IMR-90 (cell line): Measurements from ENCODE around the gene SMIM43. TPM values are rescaled to one million over a fixed set of nuclear protein-coding genes. Genes with fewer than 3 reads are reported as not detected.

Source experiments
- ATAC-seq: fragments of 200-7000 bp; cut with Tn5 transposase; 2 replicates; pipeline ENCODE4 v1.9.1; 2020; ENCODE audit warnings: low read depth, mild to moderate bottlenecking, moderate library complexity
- BruUV-seq: library from RNA; stranded (reverse); fragments of 400-500 nt; replicated peaks from 2 replicates; lab custom pipeline; 2021; lab: Mats Ljungman, UMichigan
- CTCF ChIA-PET: fragments of 300-600 bp; formaldehyde crosslinking; extraction: SDS; loops from one replicate; lab custom pipeline; 2021; ENCODE audit warnings: antibody characterized with exemption; lab: Yijun Ruan, JAX
- POLR2A ChIA-PET: fragments of 300-600 bp; sonication (Branson Sonifier 250); formaldehyde crosslinking; loops from one replicate; lab custom pipeline; 2022; ENCODE audit warnings: antibody characterized with exemption; ENCODE audit not compliant: unreplicated experiment; lab: Charles Lee
- DNase-seq: peaks from one replicate; pipeline ENCODE4 v3.0.0; 2013
- H2AFZ ChIP-seq: replicated peaks from 2 replicates; pipeline ENCODE3; 2013; ENCODE audit warnings: low read length, mild to moderate bottlenecking; ENCODE audit not compliant: poor library complexity
- H2AK5ac ChIP-seq: 2 replicates; pipeline ENCODE4 v1.6.1; 2013; ENCODE audit warnings: low read depth, low read length, inconsistent platforms
- H2AK9ac ChIP-seq: replicated peaks from 2 replicates; pipeline ENCODE3; 2013; ENCODE audit warnings: mild to moderate bottlenecking, low read depth, low read length, moderate library complexity; ENCODE audit not compliant: poor library complexity
- H2BK120ac ChIP-seq: 2 replicates; pipeline ENCODE4 v1.6.1; 2013; ENCODE audit warnings: low read depth, low read length, inconsistent platforms
- H2BK15ac ChIP-seq: 3 replicates; pipeline ENCODE4 v1.6.1; 2013; ENCODE audit warnings: low read depth, low read length, inconsistent platforms
- H2BK20ac ChIP-seq: 2 replicates; pipeline ENCODE4 v1.6.1; 2013; ENCODE audit warnings: low read depth, mild to moderate bottlenecking, inconsistent platforms, low read length, moderate library complexity
- H2BK5ac ChIP-seq: 2 replicates; pipeline ENCODE4 v1.6.1; 2013; ENCODE audit warnings: mild to moderate bottlenecking, low read depth, low read length, inconsistent platforms; ENCODE audit not compliant: poor library complexity, severe bottlenecking
- H3K14ac ChIP-seq: replicated peaks from 2 replicates; pipeline ENCODE4 v1.6.1; 2013; ENCODE audit warnings: low read depth, low read length, inconsistent platforms
- H3K18ac ChIP-seq: 2 replicates; pipeline ENCODE4 v1.6.1; 2013; ENCODE audit warnings: low read depth, low read length, control low read depth
- H3K23ac ChIP-seq: 2 replicates; pipeline ENCODE4 v1.6.1; 2013; ENCODE audit warnings: low read depth, low read length, inconsistent platforms
- H3K27ac ChIP-seq: 2 replicates; pipeline ENCODE4 v1.5.1; 2013; ENCODE audit warnings: mild to moderate bottlenecking, control low read depth, low read length; ENCODE audit not compliant: insufficient read depth
- H3K27me3 ChIP-seq: 2 replicates; pipeline ENCODE4 v1.6.1; 2013; ENCODE audit warnings: low read length; ENCODE audit not compliant: control insufficient read depth, insufficient read depth
- H3K36me3 ChIP-seq: 2 replicates; pipeline ENCODE4 v1.6.1; 2013; ENCODE audit warnings: low read length, mixed read lengths; ENCODE audit not compliant: control insufficient read depth, insufficient read depth
- H3K4ac ChIP-seq: 2 replicates; pipeline ENCODE4 v1.6.1; 2013; ENCODE audit warnings: low read depth, low read length, inconsistent platforms
- H3K4me1 ChIP-seq: 2 replicates; pipeline ENCODE4 v1.6.1; 2013; ENCODE audit warnings: low read length, mixed read lengths; ENCODE audit not compliant: control insufficient read depth, insufficient read depth
- H3K4me2 ChIP-seq: 2 replicates; pipeline ENCODE4 v1.6.1; 2013; ENCODE audit warnings: low read depth, mild to moderate bottlenecking, control low read depth, low read length, moderate library complexity
- H3K4me3 ChIP-seq: 2 replicates; pipeline ENCODE4 v1.5.1; 2013; ENCODE audit warnings: low read depth, mild to moderate bottlenecking, control low read depth, low read length, moderate library complexity; ENCODE audit not compliant: insufficient read depth
- H3K56ac ChIP-seq: 2 replicates; pipeline ENCODE4 v1.6.1; 2013; ENCODE audit warnings: low read length, inconsistent platforms; ENCODE audit not compliant: insufficient read depth; ENCODE audit errors: extremely low read depth
- H3K79me1 ChIP-seq, 2 experiments: 2 replicates each; pipeline ENCODE4 v1.6.1; 2013; ENCODE audit warnings: low read length in 2 of 2, inconsistent platforms in 1 of 2, low read depth in 1 of 2
- H3K9ac ChIP-seq: 2 replicates; pipeline ENCODE4 v1.6.1; 2013; ENCODE audit warnings: low read depth, low read length, control low read depth
- H3K9me1 ChIP-seq: 2 replicates; pipeline ENCODE4 v1.6.1; 2013; ENCODE audit warnings: low read length, inconsistent platforms; ENCODE audit not compliant: insufficient read depth
- H3K9me3 ChIP-seq: 2 replicates; pipeline ENCODE4 v1.6.1; 2013; ENCODE audit warnings: low read length; ENCODE audit not compliant: control insufficient read depth, insufficient read depth
- H4K20me1 ChIP-seq: 2 replicates; pipeline ENCODE4 v1.6.1; 2013; ENCODE audit warnings: low read length, inconsistent platforms; ENCODE audit not compliant: insufficient read depth
- H4K5ac ChIP-seq: 2 replicates; pipeline ENCODE4 v1.6.1; 2013; ENCODE audit warnings: mild to moderate bottlenecking, low read depth, low read length, control low read depth
- H4K8ac ChIP-seq, 2 experiments: 2 replicates each; pipeline ENCODE4 v1.6.1; 2013; ENCODE audit warnings: low read depth in 2 of 2, low read length in 2 of 2, control low read depth in 1 of 2, inconsistent platforms in 1 of 2
- H4K91ac ChIP-seq: 2 replicates; pipeline ENCODE4 v1.6.1; 2013; ENCODE audit warnings: low read depth, low read length, inconsistent platforms; ENCODE audit not compliant: insufficient read depth
- CHD1 ChIP-seq: IDR thresholded peaks from 2 replicates; pipeline ENCODE4 v1.6.1; 2012; ENCODE audit warnings: low read depth, low read length, improper control_type of control experiment
- CTCF ChIP-seq: conservative IDR thresholded peaks from 2 replicates; pipeline ENCODE4 v1.5.1; 2012; ENCODE audit warnings: mild to moderate bottlenecking, low read depth, low read length, improper control_type of control experiment
- ELK1 ChIP-seq: fragments of 150-350 bp; IDR thresholded peaks from 2 replicates; pipeline ENCODE4 v1.6.1; 2016; ENCODE audit warnings: low read depth, mild to moderate bottlenecking, low read length, moderate library complexity, borderline replicate concordance
- FOS ChIP-seq: fragments of 150-350 bp; IDR thresholded peaks from 2 replicates; pipeline ENCODE4 v1.6.1; 2016; ENCODE audit warnings: low read depth, low read length
- NFE2L2 ChIP-seq: fragments of 150-350 bp; IDR thresholded peaks from 2 replicates; pipeline ENCODE4 v1.6.1; 2016; ENCODE audit warnings: low read depth, mild to moderate bottlenecking, low read length
- WGBS, 2 experiments: methylation state at CpG; one replicate each; pipeline versions ENCODE4 v1.1.5 to v1.1.7; 2013; ENCODE audit warnings: missing lambda C conversion rate in 2 of 2; ENCODE audit not compliant: insufficient read length in 1 of 2; ENCODE audit errors: extremely low coverage in 2 of 2; 5-methylcytosine and 5-hydroxymethylcytosine counted together
- dilution Hi-C: fragments of 300-500 bp; cut with HindIII; formaldehyde crosslinking; loops from one replicate; pipeline ENCODE4 v1.14.3; 2018; ENCODE audit warnings: low sequenced_read_pairs; ENCODE audit not compliant: unreplicated experiment
- in situ Hi-C: fragments of 300-500 bp; cut with MboI; formaldehyde crosslinking; loops from 3 replicates; pipeline ENCODE4 v1.14.3; 2019; ENCODE audit warnings: low sequenced_read_pairs, inconsistent platforms, mixed read lengths
- intact Hi-C: fragments of 100-400 bp; cut with micrococcal nuclease; formaldehyde crosslinking; loops from 2 replicates; pipeline ENCODE4 v1.10.0; 2022
- polyA plus RNA-seq, 3 experiments: library from polyadenylated mRNA; depleted of rRNA; stranded (reverse); fragments of >200 nt; gene quantifications; 2 replicates each; pipeline ENCODE4 v1.2.3, GENCODE V29; 2012; ENCODE audit warnings: low replicate concordance in 1 of 3
- total RNA-seq: library from RNA; depleted of rRNA; stranded (reverse); fragments of >200 nt; gene quantifications from 2 replicates; pipeline ENCODE4 v1.2.3, GENCODE V29; 2012

Gene SMIM43
- total and polyA plus RNA-seq, 2 of the 4 experiments (the other 2 are of a cell fraction): 1.4 to 2.8 TPM

GRCh38 chr4:121786221-121786620 lies 21.3 kb upstream of the SMIM43 start:
- TF ChIP-seq CTCF (no peak), NFE2L2 (no peak), FOS (no peak), CHD1 (no peak), ELK1 (no peak)
- Histone ChIP-seq H2AK9ac (no peak overlapping the region), H2BK15ac (peak overlapping the region; percentile 84; the same call in 2 of the 3 replicates), H3K56ac (no peak overlapping the region; the same call in 1 of the 2 replicates), H3K4me1 (peaks cover 23% of the 10 kb centered on the region), H3K27me3 (no peaks in the 10 kb centered on the region), H3K4me2 (no peak overlapping the region), H4K5ac (peak overlapping the region; percentile 85; the same call in 1 of the 2 replicates), H3K14ac (peak overlapping the region; percentile 96), H2AFZ (no peak overlapping the region), H3K4me3 (no peak overlapping the region), H3K4ac (peak overlapping the region; percentile 98; the same call in 1 of the 2 replicates), H2BK20ac (peak overlapping the region; percentile 94), H3K27ac (peak overlapping the region; percentile 66; the same call in 1 of the 2 replicates), H4K8ac (peak overlapping the region; percentile 92 to 97; a peak in 3 of 4 replicates), H2BK120ac (peak overlapping the region; percentile 100), H4K20me1 (no peaks in the 10 kb centered on the region), H2BK5ac (peak overlapping the region; percentile 98), H3K9me1 (peaks cover 17% of the 10 kb centered on the region), H3K36me3 (no peaks in the 10 kb centered on the region), H4K91ac (peak overlapping the region; percentile 100), H2AK5ac (peak overlapping the region; percentile 51; the same call in 1 of the 2 replicates), H3K9ac (no peak overlapping the region), H3K9me3 (peaks cover 3% of the 10 kb centered on the region; the same call in 1 of the 2 replicates), H3K23ac (peak overlapping the region; percentile 18; the same call in 1 of the 2 replicates), H3K18ac (peak overlapping the region; percentile 77), H3K79me1 (peaks cover 0 to 21% of the 10 kb centered on the region in 2 experiments; a peak in 2 of 4 replicates)
- dilution Hi-C loops: no loop called here
- no TSS peak for BruUV-seq
- POLR2A ChIA-PET: no interaction called here
- no CpG with 5 or more reads among the region's 2 CpGs for whole genome bisulfite sequencing, 2 experiments
- DNase-seq (no peak), ATAC-seq (no peak)
- intact Hi-C loops: no loop called here
- CTCF ChIA-PET: no interaction called here
- in situ Hi-C loops: no loop called here
